SU-DHL-6 (cell line): ENCODE results near the gene PRR14L.

Experiments
- CTCF ChIP-seq: fragments of 200-600 bp; sonication (generic); IDR thresholded peaks from one replicate; pipeline ENCODE4 v1.5.1; 2017; ENCODE audit warnings: antibody characterized with exemption, mild to moderate bottlenecking, low read length, moderate library complexity; ENCODE audit not compliant: insufficient read depth, poor library complexity, severe bottlenecking
- EZH2phosphoT487 ChIP-seq: fragments of 200-600 bp; sonication (generic), shearing (Covaris generic); conservative IDR thresholded peaks from 2 replicates; pipeline ENCODE4 v1.6.1; 2018; ENCODE audit warnings: mild to moderate bottlenecking, antibody characterized with exemption, low read length, moderate library complexity, mixed read lengths

DNA sequence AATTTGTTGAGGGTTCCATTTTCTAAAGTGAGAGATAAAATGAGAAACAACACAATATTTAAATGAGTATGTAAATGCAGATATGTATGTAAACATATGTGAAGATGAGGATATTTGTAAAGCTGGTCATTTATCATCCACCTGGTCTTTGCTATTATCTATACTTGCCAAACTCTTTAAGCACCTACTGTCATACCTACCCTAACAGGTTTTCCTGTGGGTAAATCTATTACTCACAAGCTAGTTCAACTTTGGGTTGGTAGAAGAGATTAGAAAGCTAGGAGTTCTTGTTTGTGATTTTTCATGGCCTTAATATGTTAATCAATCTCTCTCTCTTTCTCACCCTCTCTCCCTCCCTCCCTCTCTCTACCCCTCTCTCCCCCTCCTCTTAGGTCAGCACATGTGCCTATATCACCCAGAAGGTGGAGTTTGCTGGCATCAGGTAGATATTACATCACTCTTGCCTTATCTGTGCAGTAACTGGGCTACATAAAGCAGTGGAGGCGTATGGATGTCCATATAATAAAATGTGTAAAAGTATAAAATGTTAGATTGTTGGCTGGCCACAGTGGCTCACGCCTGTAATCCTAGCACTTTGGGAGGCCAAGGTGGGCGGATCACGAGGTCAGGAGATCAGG lies 18.6 kb upstream of the PRR14L start:
- TF ChIP-seq CTCF: no peak
- no peak for TF ChIP-seq EZH2phosphoT487
